DMS53 treated with DMSO at 0.1 percent for 48 hours (cell line): ENCODE results near the gene PPP1R18.

Source experiments
- DNase-seq: peaks from one replicate; lab custom pipeline; 2025; ENCODE audit not compliant: unreplicated experiment; lab: John Stamatoyannopoulos, UW

Gene PPP1R18

DNA sequence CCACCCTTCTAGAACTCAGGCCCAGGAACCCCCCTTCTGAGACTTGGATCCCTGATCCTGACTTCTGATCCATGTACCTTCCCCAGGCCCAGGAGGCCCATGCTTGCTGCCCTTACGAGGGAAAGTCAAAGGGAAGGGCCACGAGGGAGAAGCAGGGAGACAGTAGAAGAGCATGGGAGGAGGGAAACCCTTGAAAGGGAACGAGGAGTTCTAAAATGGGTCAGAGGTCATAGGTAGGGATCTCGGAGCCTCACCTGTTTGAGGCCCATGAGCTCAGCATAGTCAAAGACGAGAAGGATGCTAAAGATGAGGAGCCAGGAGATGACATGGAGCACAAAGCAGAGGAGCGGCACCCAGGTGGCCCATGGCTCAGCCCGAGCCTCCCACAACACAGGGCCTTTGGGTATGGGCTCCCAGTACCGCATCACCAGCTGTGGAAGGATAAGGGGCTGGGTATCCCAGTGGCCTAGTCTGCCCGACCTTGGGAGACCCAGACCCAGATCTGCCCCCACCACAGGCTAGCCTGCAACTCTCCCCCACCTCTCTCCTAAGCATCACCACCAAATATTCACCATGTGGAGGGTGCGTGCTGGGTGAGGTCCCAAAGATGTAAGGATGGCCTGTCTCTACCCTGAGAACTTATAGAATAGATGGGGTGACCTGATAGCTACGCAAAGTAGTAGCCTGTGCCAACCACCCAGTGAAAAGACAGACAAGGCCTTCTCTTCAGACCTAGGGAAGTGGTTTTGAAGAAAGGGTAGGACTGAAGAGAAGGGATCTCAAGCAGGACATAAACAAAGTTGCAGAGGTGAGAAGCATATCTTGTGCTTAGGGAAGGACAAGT, 2.8 kb upstream of the PPP1R18 start:
- no peak for DNase-seq

DNA sequence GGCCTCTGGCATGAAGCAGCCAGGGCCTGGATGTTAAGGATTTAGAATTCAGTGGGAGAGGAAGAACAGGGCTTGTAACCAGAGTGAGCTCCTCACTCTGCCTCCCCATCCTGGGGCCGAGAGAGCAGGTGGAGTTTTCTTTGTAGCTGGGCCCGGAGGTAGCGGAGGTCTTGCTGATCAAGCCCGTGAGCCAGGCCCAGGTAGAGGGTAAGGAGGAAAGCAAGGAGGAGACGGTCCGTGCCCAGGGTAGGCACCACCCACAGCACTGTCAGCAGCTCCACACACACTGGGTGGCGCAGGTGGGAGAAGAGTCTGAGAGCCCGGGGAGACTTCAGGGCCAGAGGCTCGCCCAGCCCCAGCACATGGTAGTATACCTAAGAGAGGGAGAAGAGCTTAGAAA, 2.1 kb upstream of the PPP1R18 start:
- DNase-seq: no peak

DNA sequence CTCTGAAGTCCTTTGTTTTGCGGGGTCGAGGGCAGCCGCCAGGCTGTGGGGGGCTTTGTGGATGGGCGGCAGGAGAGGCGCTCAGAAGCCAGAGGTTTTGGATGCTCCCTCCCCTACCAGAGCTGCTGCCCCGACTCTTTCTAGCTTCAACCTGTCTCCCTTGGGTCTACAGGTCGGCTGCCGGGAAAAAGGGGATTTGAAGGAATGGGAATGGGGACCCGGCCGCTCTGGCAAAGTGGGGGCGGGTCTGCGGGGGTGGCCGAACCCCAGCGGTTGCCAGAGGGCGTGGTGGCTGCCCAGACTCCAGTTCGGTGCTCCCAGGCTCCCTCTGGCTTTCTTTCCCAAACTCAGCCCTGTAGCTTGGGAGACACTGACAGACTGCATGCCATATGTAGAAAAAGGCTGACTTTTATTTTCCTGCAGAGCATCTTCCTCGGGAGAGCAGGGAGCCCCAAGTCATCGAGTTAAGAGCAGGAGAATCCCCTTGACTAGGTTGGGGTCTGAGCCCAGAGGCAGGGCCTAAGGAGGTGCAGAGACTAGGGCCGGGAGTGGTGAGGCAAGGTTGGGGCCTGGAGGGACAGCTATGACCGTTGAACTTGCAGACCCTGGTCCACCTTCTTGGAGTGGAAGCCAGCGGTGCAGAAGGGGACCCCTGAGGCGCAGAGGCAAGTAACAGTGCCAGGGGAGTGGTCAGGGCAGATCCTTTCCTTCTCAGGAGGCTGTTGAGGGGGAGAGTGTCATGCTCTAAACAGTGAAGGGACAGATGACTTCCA, 1.4 kb upstream of the PPP1R18 start:
- DNase-seq: no peak

DNA sequence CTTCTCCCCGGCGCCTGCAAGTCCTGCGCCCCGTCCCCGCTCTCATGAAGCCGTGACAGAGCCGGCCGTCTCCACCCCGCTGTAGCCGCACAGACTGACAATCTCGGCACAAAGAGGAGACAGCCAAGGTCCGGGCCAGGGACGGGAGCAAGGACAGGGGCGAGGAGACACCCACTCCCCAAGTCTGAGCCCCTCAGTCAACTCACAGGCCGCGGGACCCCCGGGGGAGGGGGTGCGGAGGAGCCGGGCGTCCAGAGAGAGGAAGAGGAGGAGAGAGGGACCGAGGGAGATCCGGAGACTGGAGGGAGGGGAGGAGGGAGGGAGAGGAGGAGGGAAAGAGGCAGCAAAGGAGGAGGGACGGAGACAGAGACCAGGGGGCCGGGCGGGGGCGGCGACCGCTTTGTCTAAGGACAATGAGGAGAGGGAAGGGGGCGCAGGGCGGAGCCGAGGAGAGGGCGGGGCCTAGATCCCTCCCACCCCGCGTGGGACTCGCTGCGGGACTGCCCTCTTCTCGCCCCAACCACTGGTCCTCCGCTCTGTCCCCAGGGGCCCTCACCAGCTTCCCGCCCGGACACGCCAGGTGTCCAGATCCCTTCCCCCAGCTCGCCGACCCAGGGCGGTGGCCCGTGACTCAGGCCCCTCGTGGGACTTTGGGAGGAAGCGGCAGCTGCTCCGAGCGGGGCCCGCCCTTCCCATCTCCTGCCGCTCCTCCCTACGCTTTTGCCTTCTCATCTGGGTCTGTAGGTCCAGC, 638 bp upstream of the PPP1R18 start:
- peak; percentile 74 for DNase-seq

DNA sequence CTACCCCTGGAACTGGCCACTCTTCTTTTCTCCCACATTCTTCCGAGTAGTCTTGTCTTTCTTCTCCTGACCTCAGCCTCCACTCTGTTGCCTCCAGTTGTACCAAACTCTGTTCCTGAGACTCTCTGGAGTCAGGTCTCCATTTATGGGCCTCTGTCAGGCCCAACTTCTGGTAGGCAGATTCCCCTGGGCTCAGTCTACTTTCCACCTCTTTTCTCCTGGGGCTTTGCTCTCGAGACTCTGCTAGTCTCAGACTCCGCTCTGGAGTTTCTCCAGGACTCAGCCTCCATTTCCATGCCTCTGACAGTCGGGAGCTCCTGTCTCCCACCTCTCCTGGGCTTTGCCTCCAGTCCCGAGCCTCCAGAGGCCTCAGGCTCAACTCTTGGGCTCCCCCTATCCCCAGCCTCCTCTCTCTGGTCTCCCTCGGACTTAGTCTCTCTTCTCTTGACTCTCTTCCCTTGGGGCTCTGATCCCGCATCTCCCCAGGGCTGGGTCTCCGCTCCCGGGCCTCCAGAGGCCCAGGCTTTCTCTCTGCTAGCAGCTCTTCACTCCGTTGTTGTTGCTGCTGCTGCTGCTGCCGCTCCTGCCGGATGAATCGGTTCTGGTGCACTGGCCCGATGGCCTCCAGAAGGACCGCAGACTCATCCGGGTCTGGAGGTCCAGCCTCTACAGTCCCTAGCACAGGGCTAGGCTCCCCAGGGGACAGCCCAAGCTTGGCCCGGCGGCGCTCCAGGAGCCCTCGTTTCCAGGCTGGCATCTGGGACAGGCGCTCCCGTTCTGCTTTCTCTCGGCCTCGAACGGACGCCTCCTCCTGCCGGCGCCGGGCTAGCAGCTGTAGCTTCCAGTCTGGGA, 1.1 kb downstream of the PPP1R18 start:
- DNase-seq: no peak

DNA sequence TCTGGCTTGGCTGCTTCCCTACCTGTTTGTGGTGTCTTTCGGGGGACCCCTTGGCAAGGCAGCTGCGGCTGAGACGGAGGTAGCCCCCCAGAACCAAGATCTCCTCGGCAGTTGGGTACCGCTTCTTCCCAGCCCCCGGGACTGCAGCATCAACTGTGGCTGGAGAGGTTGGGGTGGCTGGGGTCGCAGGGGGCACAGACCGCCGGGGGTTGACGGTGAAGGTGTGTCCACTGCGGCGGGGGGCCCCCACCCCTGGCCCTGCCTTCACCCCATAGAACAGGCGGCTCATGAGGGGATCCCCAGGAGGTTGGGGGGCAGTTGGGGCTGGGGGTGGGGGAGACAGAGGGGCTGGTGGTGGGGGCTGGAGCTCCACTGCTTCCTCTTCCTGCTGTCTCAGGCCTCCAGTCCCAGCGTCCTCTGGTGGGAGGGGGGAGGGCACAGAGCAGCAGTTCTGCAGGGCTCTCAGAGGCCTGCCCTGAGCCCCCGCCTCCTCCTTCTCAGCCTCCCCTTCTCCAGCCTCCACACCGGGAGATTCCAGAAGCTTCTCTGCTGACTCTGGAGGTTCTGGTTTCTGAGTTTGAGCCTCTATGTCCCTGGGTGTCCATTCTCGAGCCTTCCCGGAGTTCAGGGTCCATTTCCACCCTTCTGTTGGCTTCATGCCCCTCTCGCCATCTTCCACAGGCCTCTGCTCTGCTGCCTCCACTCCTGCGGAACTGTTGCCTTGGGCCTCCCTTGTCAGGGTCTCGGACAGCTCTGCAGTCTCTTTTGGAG, 1.9 kb downstream of the PPP1R18 start:
- DNase-seq: no peak

DNA sequence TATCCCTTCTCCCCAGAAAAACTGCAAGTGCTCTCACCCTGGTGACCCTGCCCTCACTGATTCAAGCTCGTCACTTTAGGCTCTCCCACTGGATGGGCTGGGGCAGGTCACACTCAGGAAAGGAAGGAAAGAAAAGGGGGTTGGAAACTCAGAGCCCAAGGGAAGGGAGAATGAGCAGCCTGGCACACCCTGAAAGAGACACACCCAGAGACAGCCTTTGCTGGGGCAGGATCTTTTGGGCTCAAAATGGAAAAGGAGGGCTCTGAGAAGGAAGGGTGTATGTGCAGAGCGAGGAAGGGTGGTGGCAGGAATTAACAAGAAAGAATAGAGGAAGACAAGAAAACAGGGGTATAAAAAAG, 2.5 kb downstream of the PPP1R18 start:
- no peak for DNase-seq

DNA sequence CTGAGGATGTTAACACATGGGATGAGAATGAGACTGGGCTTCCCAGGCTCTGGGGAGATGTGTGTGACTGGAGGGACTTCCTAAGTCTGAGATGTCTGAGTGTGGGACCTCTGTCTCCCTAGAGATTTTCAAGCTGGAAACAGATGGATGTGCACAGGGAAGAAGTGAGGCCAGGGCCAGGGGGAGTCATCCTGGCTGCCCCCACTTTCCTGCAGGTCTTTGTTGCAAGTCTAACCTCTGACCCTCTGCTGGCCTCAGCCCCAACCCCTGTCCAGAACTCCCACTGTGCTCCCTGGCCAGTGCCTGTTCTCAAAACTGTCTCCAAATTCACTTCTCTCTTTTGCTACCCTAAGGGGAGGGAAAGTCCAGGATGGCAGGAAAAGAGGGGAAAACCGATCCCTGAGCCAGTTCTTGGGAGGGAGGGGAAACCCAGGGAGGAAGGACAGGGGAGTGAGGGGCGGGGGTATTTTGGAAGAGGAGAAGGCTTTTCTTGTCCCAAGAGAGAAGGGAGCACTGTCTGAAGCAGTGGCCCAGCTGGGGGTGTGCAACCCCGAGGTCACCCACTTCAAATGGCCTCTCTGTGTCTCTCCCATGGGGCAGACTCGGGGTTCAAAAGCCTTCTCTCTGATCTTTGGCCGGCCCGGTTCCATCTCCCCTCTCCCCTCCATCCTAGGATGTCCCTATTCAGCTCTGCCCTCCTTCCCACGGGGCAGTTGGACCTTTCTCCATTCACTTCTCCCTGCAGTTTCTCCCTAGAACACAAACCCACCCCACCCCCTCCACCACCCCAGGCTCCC, 3.1 kb downstream of the PPP1R18 start:
- no peak for DNase-seq

DNA sequence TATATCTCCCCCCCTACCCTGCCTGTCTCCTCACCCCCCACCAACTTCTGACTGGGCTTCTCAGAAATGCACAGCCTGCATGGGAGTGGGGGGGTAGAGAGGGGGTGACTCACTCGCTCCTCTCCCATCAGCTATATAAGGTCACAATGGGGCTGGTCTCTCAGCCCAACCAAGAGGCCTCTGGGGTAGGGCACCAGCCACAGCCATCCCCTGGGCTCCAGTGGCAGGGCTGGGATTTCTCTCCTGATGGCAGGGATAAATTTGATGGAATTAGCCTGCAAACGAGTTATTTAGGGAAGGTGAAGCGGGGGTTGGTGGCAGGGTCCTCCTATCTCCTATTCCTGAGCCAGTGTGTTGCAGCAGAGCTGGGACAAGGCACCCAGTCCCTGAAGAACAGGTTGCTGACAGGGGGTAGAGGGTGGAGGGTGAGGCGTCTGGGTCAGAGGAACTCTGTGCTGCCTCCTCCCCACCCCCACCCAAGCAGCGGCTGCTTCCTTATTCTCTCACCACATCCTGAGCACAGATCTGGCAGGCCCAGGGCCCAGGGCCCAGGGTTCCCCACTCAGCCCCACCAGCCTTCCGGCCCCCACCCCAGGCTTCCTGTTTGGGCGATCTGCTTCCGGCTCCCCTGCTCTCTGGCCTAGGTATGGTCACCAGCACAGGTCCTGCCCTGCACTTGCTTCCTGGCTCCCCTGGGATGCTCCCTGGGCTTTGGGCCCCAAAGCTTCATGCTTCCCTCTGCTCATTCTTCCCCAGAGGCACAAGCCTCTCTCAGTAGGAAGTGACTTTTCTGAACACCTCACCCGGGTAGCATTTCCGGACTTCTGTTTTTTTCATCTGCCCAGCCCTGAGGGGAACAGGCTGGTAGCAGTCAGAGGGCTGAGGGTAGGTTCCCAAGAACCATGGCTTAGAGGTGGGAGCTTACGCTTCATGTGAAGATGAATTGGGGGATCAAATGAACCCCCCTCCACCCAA, 4.0 kb downstream of the PPP1R18 start:
- DNase-seq: no peak

DNA sequence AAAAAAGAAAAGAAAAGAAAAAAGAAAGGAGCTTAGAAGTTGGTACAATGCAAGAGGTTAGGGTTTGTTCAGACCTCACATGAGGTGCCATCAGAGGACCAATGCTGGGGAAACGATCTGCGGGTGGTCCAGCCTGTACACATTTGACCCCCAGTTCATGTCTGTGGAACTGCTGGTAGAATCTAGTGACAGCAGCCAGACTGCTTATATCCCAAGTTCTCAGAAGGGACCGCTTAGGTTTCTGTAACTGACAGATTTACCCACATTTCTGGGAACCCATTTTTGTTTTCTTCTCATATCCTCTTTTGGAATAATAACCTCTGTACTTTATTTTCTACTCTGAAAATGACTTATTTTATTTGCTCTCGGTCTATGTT, 4.7 kb downstream of the PPP1R18 start:
- no peak for DNase-seq

DNA sequence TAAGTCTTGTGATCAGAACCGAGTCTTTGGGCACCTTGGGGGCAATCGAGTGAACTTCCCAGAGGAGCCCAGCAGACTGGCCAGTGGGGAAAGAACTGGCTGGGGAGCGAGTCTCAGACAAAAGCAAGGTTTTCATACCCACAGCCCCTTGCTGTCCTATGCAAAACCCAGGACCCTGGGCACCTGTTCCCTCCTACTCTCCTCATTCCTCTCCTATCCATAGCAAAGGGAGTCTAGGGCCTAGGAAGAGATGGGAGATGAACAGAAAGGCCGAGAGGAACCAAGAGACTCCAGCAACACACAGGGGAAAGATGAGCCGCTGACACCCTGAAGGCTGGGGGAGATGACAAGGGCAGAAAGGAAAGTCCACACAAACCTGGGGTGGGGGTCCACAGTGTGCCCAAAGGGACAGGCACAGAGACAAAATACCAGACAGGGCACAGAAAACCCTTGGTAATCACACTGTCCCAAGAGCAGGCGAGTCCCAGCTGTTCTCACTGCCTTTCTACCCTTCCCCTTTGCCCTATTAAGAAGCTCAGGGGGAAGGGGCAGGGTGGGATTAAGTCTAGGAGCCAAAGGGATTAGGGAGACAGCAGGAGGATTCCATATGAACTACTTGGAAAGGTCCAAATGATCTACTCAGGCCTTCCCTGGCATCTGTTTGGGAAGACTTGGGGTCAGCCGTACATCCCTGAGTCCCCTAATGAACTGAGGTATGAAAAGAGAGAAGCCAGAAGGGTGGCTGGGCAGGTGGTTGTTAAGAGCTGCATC, 6.5 kb downstream of the PPP1R18 start:
- no peak for DNase-seq

DNA sequence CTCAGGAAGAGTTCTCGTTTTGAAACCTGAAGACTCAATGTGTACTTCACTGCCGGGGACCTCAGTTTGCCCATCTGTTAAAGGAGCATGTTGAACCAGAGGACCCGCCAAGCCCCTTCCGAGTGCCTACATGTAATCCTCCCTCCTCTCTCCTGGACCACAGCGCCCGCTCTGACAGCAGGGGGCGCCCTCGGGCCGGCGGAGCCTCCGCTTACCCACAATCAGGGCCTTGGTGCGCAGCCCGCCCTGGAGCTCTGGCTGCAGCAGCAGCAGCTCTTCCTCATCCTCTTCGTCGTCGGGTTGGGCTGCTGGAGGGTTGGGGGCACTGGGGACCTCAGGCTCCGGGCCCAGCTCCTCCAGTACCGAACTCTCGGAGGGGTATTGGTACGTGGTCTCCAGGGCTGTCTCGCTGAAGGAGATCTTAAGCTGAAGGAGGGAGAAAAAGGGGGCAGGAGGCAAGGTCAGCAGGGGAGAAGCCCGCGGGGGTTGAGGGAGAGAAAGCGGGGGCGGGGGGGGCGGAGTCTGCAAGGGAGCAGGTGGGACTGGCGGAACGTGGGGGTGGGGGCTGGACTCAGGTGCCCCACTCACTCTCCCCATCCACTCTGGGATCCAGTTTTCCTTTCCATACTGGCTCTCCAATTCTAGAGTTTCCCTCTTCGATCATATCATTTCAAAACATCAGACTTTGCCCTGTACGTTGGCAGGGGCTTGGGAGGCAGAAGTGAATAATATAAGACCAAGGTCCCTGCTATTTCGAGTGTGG, 7.3 kb downstream of the PPP1R18 start:
- peak; percentile 66 for DNase-seq

DNA sequence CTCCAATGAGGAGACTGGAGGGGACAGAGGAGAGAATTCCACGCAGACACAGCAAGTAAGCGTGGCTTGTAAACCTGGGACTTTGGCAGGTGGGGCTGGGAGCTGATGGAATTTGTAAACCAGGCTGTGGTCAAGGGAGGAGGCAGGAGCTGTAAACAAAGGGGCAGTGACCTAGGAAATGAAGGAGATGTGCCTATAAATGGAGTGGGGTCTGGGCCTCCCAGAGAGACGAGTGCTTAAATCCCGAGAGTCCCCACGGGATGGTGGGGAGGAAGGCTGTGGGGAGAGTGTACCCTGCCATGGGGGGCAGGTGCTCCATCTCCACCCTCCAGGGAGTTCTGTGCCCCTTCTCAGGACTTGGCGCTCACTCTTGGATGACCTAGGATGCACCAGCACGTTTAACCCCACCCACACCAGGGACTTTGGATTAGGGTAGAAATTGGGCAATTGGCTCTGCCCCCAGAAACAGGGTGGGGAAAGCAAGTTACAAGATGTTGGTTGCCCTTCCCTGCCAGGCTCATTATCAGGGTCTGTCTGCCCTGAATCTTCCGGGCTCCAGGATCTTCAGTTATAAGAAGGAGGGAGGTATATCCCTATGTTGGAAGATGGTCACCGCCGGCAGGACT, 9.7 kb downstream of the PPP1R18 start:
- no peak for DNase-seq

DNA sequence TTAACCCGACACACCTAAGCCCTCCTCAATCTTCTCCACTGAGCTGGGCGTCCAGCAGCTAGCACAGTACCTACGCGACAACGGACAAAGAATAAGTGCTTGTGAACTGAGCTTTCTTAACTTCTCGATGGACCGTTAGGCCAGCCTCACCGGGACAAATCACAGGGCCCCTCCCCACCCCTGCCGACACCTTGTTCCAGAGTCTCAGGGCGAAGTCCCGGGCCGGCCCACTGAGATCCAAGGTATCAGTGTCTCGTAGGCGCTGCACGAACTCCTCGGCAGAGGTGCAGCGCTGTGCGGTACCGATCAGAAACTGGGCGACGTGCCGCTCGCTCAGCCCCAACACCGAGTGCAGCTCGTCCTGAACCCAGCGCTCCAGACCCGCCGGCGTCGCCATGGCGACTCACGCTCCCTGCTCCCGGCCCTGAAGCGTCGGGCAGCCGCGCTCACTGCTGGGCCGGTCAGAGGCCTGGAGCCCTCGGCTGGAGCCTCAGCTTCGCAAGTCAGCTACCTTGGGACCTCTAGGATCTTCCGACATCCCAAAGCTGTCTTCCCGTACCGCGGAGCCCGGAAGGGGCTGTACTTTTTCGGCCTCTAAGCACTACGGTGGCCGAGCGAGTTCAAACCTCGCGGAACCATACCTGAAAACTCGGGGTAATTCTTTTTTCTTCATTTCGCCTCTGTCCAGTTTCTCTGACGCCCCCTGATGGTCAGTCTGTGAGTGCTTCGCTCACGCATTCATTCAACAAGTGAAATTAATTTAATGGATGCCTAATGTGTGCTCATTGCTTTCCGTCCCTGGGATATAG, 13.8 kb downstream of the PPP1R18 start, which contains the start of gene DHX16:
DHX16 (minus strand) TSS at position 562 of the 809 bp plus-strand sequence; CDS start at position 397, 165 bp downstream.
- peak; percentile 95 for DNase-seq
